ENCODE data around the gene ADAM23.

The ADAM23 gene

DNA sequence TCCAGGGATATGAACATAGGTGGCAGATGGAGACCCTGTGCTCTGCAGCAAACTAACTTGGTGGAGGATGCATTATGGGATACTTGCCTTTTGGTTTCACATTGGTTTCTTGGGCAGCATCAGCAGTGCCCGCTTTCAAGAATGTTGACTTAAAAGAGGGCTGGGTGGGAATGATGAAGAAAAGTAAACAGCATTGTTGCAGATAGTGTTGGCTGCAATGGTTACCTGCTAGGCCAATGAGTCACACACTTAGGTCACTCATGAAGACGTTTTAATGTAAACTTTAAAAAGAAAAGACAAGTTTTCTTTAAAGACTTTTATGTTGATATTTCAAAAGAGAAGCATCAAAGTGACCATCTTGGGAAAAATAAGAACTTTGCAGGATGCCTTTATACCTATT lies 172.8 kb downstream of the ADAM23 start:
- no peaks in the 10 kb centered on the region for H3K4me1 ChIP-seq
- TF ChIP-seq, protein P1, sequence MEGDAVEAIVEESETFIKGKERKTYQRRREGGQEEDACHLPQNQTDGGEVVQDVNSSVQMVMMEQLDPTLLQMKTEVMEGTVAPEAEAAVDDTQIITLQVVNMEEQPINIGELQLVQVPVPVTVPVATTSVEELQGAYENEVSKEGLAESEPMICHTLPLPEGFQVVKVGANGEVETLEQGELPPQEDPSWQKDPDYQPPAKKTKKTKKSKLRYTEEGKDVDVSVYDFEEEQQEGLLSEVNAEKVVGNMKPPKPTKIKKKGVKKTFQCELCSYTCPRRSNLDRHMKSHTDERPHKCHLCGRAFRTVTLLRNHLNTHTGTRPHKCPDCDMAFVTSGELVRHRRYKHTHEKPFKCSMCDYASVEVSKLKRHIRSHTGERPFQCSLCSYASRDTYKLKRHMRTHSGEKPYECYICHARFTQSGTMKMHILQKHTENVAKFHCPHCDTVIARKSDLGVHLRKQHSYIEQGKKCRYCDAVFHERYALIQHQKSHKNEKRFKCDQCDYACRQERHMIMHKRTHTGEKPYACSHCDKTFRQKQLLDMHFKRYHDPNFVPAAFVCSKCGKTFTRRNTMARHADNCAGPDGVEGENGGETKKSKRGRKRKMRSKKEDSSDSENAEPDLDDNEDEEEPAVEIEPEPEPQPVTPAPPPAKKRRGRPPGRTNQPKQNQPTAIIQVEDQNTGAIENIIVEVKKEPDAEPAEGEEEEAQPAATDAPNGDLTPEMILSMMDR (IDR thresholded peaks at IDR 0.05; ENCODE audit: low read depth, low read length), result no peak
- no peak overlapping the region for H3K4me3 ChIP-seq (ENCODE audit: low read depth, low read length)
- no peaks in the 10 kb centered on the region for H3K27me3 ChIP-seq
- H3K9me3 ChIP-seq, result no peaks in the 10 kb centered on the region
- DNase-seq, result no peak
- no peaks in the 10 kb centered on the region for H3K36me3 ChIP-seq

DNA sequence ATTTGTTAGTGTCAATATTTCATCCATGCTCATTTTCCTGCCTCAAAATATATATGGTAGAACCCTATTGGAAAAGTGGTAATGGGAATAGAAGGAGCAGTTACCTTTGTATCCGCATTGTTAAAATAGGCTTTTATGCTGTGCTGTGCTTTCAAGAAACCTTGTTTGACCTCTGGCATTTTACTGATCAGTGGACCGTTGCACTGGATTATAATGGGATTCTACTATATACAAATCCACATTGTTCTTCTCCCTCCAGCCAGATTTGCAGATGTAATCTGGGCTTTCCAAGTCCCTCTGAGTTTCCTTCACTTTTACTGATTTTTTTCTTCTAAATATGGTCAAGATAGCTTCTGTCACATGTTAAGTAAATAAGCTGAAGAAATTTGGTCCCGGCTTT lies 175.7 kb downstream of the ADAM23 start:
- DNase-seq, result no peak
- Histone ChIP-seq H3K27me3 (no peaks in the 10 kb centered on the region), H3K4me3 (ENCODE audit: low read depth, low read length) (no peak overlapping the region), H3K9me3 (no peaks in the 10 kb centered on the region), H3K4me1 (no peaks in the 10 kb centered on the region), H3K36me3 (no peaks in the 10 kb centered on the region)
- TF ChIP-seq, protein P1 (IDR thresholded peaks at IDR 0.05; ENCODE audit: low read depth, low read length), result no peak

DNA sequence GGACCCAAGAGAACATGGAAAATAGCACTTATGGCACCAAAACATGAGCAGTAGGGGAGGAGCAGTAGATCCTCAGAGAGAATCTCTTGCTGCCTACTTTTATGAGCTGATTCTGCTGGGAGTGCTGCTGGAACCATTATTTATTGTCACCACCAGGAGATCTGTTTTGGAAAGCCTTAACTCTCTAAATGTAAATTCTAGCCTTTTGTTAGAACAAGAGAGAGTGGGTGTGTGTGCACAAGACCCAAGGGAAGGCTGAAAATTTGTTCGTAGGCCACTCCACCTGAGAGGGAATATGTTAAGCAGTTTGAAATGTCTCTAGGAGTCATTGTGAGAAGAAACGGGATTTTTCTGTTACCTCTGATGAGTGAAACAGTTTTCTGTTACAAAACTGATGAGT lies 182.8 kb downstream of the ADAM23 start:
- DNase-seq, result no peak
- H3K9me3 ChIP-seq, result no peaks in the 10 kb centered on the region
- H3K4me3 ChIP-seq (ENCODE audit: low read depth, low read length), result no peak overlapping the region
- peaks cover 4% of the 10 kb centered on the region for H3K27me3 ChIP-seq
- TF ChIP-seq, protein P1 (IDR thresholded peaks at IDR 0.05; ENCODE audit: low read depth, low read length), result no peak
- H3K36me3 ChIP-seq, result no peaks in the 10 kb centered on the region
- H3K4me1 ChIP-seq, result no peaks in the 10 kb centered on the region

DNA sequence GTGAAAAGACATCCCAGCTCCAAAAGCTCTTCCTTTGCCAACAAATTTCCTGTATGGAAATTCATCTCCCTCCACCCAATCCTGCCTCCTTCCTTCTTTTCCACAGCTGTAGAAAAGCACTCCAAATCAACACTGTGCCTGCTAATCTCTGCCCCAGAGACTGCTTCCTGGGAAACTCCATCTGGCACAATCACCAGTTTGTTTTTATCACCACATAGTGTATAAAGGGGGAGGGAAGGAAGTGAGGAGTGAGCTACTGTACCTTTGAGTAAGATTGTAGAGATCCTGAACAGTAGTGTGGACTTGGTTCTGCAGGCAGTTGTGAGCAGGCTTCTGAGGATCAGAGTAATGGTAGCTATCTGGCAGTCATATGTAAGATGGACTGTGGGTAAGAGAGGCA lies 184.3 kb downstream of the ADAM23 start:
- H3K9me3 ChIP-seq, result no peaks in the 10 kb centered on the region
- H3K4me1 ChIP-seq, result no peaks in the 10 kb centered on the region
- no peaks in the 10 kb centered on the region for H3K36me3 ChIP-seq
- H3K4me3 ChIP-seq (ENCODE audit: low read depth, low read length), result no peak overlapping the region
- peaks cover 4% of the 10 kb centered on the region for H3K27me3 ChIP-seq
- TF ChIP-seq, protein P1 (IDR thresholded peaks at IDR 0.05; ENCODE audit: low read depth, low read length), result no peak
- DNase-seq, result no peak

DNA sequence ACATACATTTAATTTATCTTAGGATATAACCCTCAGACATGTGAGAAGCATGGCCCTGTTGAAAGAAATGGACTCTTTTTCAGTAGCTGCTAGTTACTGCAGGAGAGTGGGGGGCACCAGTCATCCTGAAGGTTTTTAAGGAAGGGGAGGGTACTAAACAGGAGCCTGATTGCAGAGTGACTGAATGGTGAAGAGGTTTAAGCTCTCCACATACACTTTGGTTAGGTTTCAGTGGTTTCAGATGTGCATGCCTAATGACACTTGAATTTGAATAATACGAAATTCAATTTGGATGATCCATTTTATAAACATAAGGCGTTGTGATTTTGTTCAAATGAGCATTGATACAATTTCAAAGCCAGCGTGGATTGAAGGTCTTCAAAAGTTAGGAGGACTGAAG lies 188.0 kb downstream of the ADAM23 start:
- no peaks in the 10 kb centered on the region for H3K9me3 ChIP-seq
- no peaks in the 10 kb centered on the region for H3K36me3 ChIP-seq
- H3K27me3 ChIP-seq, result peaks cover 4% of the 10 kb centered on the region
- no peaks in the 10 kb centered on the region for H3K4me1 ChIP-seq
- no peak overlapping the region for H3K4me3 ChIP-seq (ENCODE audit: low read depth, low read length)
- TF ChIP-seq, protein P1 (IDR thresholded peaks at IDR 0.05; ENCODE audit: low read depth, low read length), result no peak
- no peak for DNase-seq

DNA sequence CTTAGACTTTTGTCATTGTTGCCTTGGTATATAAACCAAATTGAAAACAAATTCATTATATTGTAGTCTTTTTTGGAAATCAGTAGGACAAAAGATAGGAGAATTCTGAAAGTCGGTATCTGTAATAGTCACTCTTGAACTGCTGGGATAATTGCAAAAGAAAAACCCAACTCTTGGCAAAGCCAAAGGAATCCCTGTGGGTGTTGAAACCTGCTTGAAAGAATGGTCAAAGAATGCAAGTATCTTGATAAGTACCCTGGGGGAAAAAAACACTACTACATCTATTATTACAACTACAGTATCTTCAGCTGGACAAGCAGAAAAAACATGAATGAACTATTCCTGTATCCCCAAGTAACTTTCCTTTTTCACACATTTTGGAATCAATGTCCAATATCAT lies 191.7 kb downstream of the ADAM23 start:
- H3K9me3 ChIP-seq, result no peaks in the 10 kb centered on the region
- H3K4me3 ChIP-seq (ENCODE audit: low read depth, low read length), result no peak overlapping the region
- TF ChIP-seq, protein P1 (IDR thresholded peaks at IDR 0.05; ENCODE audit: low read depth, low read length), result no peak
- no peaks in the 10 kb centered on the region for H3K36me3 ChIP-seq
- H3K4me1 ChIP-seq, result no peaks in the 10 kb centered on the region
- DNase-seq, result no peak
- peaks cover 11% of the 10 kb centered on the region for H3K27me3 ChIP-seq

Measured in BE2C (cell line).